GM12865 (cell line): ENCODE measurements around the gene APOBEC3A.
"Not testable (repeated sequence)": the region's sequence is repeated elsewhere in the genome, so short reads cannot be mapped to it uniquely, and the experiment has no call there.

Experiments used
- DNase-seq: peaks from one replicate; pipeline ENCODE4 v3.0.0; 2010; ENCODE audit warnings: low read depth
- H3K4me3 ChIP-seq: 2 replicates; pipeline ENCODE4 v1.5.1; 2011; ENCODE audit warnings: mild to moderate bottlenecking, low read depth, low read length, control low read depth
- TF ChIP-seq, protein P1 (sequence below): IDR thresholded peaks from 2 replicates; pipeline ENCODE4 v1.5.1; 2011; ENCODE audit warnings: low read length, control low read depth, low read depth, inconsistent platforms; ENCODE audit not compliant: insufficient read depth; ENCODE audit errors: missing control alignments

APOBEC3A gene

DNA sequence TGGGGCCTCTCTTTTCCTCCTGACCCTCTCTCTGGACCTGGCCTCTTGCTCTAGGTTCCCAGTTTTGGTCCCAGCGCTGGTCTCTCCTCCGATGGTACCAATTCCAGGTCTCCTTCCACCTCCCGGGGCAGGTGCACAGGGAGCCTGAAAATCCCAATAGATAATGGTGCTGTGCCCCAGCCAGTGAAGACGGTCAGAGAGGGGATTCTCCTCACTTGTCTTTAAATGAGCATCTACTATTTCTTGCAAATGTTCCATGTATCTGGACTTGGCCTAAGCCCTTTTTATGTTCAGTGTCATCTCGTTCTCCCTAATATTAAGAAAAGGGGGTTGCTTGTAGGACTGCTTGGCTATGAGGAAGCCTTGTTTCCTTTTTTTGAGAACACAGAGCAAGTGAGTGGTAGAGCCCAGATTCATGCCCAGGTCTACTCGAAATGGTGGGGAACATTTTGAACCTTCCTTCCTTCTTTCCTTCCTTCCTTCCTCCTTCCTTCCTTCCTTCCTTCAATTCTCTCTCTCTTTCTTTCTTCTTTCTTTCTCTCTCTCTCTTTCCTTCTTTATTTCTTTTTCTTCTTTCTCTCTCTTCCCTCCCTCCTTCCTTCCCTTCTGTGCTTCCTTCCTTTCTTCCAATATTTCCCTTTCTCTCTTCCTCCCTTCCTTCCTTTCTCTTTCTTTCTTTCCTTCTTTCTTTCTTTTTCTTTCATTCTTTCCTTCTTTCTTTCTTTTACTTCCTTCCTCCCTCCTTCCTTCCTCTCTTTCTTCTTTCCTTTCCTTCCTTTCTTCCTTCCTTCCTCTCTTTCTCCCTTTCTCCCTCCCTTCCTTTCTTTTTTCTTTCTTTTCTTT, 620 bp downstream of the APOBEC3A start:
- TF ChIP-seq, protein P1, sequence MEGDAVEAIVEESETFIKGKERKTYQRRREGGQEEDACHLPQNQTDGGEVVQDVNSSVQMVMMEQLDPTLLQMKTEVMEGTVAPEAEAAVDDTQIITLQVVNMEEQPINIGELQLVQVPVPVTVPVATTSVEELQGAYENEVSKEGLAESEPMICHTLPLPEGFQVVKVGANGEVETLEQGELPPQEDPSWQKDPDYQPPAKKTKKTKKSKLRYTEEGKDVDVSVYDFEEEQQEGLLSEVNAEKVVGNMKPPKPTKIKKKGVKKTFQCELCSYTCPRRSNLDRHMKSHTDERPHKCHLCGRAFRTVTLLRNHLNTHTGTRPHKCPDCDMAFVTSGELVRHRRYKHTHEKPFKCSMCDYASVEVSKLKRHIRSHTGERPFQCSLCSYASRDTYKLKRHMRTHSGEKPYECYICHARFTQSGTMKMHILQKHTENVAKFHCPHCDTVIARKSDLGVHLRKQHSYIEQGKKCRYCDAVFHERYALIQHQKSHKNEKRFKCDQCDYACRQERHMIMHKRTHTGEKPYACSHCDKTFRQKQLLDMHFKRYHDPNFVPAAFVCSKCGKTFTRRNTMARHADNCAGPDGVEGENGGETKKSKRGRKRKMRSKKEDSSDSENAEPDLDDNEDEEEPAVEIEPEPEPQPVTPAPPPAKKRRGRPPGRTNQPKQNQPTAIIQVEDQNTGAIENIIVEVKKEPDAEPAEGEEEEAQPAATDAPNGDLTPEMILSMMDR = no peak
- H3K4me3 ChIP-seq = no peak overlapping the region
- no peak for DNase-seq

DNA sequence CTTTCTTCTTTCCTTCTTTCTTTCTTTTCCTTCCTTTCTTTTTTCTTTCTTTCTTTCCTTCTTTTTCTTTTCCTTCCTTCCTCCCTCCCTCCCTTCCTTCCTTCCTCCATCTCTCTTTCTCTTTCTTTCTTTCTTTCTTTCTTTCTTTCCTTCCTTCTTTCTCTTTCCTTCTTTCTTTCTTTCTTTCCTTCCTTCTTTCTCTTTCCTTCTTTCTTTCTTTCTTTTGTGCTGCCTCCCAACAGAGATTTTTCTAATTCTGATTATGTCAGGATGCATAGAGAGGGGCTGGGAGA, 1.2 kb downstream of the APOBEC3A start:
- H3K4me3 ChIP-seq, DNase-seq: not testable (repeated sequence)

DNA sequence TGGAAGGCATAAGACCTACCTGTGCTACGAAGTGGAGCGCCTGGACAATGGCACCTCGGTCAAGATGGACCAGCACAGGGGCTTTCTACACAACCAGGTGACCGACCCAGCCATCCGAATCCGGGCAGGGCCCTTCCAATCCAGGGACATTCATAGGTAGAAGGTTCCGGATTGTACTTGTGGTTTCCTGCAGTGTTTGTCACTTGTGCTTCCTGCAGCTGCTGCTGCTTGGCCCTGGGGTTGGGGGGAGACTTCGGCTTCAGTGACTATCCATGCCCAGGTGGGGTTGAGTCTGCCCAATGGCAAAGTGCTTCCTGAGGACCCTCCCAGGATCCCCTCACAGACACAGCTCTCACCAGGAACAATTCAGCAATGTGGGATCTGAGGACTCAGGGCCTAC, 2.2 kb downstream of the APOBEC3A start:
- TF ChIP-seq, protein P1 = no peak
- DNase-seq = no peak
- H3K4me3 ChIP-seq = no peak overlapping the region

DNA sequence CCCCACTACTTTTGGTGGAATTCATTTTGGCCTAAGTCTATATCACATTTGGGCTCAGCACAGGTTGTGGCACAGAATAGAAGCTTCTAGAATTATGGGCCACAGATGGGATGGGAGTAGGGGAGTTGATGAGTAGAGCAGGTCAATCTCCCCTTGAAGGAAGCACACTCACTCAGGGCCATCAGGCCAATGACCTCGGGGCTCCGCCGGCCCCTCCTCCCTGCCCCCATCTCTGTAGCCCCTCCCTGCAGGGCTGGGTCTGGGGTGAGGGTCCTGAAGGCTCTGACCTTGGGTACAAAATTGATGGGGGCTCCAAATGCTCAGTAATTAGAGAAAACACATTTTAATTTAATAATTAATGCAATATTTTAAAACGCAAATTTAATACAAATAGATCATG, 3.3 kb downstream of the APOBEC3A start:
- DNase-seq, H3K4me3 ChIP-seq: not testable (repeated sequence)

DNA sequence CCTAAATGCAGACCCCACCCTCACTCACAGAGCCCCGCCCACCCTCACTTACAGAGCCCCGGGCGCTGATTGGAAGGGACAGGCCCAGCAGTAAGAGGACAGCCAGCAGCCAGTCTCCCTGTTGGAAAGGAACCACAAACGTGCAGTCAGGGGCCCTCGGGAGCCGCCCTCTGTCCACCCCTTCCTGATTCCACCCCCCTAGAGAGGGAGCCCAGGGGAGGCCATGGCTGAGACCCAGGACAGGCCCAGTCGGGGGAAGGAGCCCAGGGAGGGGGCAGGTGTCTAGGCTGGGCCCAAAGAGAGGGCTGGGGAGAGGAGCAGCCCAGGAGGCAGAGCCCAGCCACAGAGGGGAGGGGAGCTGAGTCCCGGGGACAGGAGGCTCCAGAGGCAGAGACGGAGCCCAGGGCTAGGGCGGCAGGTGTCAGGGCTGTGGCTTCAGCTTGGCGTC, 5.9 kb downstream of the APOBEC3A start:
- not testable (repeated sequence) for H3K4me3 ChIP-seq, DNase-seq

DNA sequence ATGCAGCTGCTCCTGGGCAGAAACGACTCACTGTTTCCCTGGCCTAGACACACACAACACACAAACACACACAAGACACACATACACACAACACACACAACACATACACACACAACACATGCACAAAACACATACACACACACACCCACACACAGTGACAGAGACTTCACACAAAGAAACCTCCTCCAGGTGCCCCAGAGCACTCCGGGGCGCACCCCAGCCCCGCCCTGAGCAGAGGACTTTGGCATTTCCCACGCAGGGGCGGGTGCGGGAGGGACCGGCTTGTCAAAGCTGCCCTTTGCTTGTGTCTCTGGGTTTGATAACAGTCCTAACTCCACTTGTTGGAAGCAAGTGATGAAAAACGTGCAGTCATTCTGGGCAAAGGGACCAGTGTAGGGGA, 6.5 kb downstream of the APOBEC3A start:
- DNase-seq = no peak
- TF ChIP-seq, protein P1 = no peak
- H3K4me3 ChIP-seq = no peak overlapping the region

DNA sequence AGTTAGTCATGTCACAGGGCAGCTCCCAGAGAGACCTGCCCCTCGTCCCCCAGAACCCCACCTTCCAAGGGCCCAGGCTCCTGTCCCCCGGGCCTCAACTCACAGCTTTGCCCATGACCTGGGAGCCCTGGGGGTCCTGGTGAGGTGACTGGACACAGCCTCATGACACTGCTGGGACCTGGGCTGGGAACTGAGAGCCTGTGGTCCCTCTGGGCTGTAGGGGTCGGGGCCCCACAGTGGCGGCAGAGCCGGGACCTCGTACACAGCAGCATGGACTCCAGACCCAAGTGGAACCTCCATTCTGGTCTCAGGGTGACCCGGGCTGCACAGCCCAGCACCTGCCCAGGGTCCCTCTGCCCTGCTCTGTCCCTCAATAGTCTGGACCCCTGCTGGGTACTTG, 6.9 kb downstream of the APOBEC3A start:
- no peak for DNase-seq
- H3K4me3 ChIP-seq = no peak overlapping the region
- TF ChIP-seq, protein P1 = no peak

DNA sequence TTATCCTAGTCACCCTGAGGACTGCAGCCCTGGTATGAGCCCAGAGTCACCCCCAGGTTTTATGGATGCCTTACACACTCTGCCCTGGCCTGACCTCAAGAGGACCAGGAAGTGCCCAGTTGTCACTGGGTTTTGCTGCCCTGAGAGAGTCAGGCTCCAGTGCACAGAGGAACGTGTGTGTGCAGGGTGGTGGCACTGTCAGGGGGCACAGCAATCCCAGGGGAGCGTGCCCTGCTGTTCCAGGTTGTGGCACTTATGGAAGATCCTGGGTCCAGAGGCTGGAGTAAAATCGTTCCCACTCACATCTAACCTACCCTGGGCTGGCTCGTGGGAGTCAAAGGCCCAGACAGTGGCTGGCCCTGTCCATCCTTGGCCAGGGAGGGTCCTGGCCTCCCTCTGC, 7.6 kb downstream of the APOBEC3A start:
- TF ChIP-seq, protein P1 = no peak
- H3K4me3 ChIP-seq = no peak overlapping the region
- no peak for DNase-seq
